Measurements from ENCODE around the gene GPR156. TPM values are rescaled to one million over a fixed set of nuclear protein-coding genes. Genes with fewer than 3 reads are reported as not detected.

Gene GPR156
- total and polyA plus RNA-seq, 10 of the 15 experiments (the other 5 are each of a cell fraction or from before 2014, with no cell fraction given) = 0.08 to 0.15 (median 0.11) TPM; not detected in 6

DNA sequence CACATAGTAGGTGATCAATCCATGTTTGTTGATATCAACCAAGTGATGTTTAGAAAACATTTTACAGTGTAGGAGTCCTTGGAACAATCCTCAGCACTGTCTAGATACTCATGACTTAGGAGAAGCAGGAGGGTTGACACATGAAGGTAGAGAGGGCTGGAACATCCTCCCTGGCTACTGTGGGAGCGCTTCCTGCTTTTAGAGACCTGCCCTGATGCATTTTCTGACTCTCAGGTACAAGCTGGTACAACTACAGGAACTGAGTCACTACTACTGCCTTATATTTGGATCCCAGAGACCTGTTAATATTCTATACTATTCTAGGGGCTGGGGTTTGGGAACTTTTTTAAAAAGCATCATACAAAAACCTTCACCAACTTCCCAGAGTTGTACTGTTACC, 20.1 kb downstream of the GPR156 start:
- no TSS peak for BruUV-seq (replicated peaks)
- intact Hi-C loops (cut with micrococcal nuclease; ENCODE audit: unreplicated experiment) = no loop called here
- no peak overlapping the region for H3K9ac ChIP-seq (ENCODE audit: control insufficient read depth, insufficient read depth, low read length)
- CTCF ChIA-PET = no interaction called here
- H3K27me3 ChIP-seq (replicated peaks in 1 of 2; ENCODE audit: control insufficient read depth in 2 of 2, insufficient read depth in 2 of 2, low read length in 1 of 2) = no peaks in the 10 kb centered on the region
- H3K4me2 ChIP-seq (ENCODE audit: control insufficient read depth, insufficient read depth) = no peak overlapping the region
- ATAC-seq (no peak), FAIRE-seq (no peak), DNase-seq (ENCODE audit: low read depth, low spot score) (no peak)
- H3K27ac ChIP-seq (ENCODE audit: control insufficient read depth, insufficient read depth) = no peak overlapping the region
- H3K4me3 ChIP-seq = no peak overlapping the region
- TF ChIP-seq, protein P1, sequence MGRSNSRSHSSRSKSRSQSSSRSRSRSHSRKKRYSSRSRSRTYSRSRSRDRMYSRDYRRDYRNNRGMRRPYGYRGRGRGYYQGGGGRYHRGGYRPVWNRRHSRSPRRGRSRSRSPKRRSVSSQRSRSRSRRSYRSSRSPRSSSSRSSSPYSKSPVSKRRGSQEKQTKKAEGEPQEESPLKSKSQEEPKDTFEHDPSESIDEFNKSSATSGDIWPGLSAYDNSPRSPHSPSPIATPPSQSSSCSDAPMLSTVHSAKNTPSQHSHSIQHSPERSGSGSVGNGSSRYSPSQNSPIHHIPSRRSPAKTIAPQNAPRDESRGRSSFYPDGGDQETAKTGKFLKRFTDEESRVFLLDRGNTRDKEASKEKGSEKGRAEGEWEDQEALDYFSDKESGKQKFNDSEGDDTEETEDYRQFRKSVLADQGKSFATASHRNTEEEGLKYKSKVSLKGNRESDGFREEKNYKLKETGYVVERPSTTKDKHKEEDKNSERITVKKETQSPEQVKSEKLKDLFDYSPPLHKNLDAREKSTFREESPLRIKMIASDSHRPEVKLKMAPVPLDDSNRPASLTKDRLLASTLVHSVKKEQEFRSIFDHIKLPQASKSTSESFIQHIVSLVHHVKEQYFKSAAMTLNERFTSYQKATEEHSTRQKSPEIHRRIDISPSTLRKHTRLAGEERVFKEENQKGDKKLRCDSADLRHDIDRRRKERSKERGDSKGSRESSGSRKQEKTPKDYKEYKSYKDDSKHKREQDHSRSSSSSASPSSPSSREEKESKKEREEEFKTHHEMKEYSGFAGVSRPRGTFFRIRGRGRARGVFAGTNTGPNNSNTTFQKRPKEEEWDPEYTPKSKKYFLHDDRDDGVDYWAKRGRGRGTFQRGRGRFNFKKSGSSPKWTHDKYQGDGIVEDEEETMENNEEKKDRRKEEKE (IDR thresholded peaks at IDR 0.05) = no peak
- no peak for TF ChIP-seq MYC (IDR thresholded peaks at IDR 0.05; ENCODE audit: insufficient read depth, insufficient read length, insufficient replicate concordance, low read length, severe bottlenecking)
- TF ChIP-seq NFYA (IDR thresholded peaks at IDR 0.05; ENCODE audit: borderline replicate concordance, low read depth, low read length) = no peak
- TF ChIP-seq KDM1A (IDR thresholded peaks at IDR 0.05; ENCODE audit: borderline replicate concordance) = no peak
- TF ChIP-seq NRF1 (conservative IDR thresholded peaks at IDR 0.05; ENCODE audit: low read depth, low read length) = no peak
- no peak for TF ChIP-seq SPI1 (IDR thresholded peaks at IDR 0.05; ENCODE audit: borderline replicate concordance, insufficient read depth, low read depth, low read length)
- TF ChIP-seq CHD1 (IDR thresholded peaks at IDR 0.05; ENCODE audit: low read depth, low read length) = no peak
- TF ChIP-seq, protein P2, sequence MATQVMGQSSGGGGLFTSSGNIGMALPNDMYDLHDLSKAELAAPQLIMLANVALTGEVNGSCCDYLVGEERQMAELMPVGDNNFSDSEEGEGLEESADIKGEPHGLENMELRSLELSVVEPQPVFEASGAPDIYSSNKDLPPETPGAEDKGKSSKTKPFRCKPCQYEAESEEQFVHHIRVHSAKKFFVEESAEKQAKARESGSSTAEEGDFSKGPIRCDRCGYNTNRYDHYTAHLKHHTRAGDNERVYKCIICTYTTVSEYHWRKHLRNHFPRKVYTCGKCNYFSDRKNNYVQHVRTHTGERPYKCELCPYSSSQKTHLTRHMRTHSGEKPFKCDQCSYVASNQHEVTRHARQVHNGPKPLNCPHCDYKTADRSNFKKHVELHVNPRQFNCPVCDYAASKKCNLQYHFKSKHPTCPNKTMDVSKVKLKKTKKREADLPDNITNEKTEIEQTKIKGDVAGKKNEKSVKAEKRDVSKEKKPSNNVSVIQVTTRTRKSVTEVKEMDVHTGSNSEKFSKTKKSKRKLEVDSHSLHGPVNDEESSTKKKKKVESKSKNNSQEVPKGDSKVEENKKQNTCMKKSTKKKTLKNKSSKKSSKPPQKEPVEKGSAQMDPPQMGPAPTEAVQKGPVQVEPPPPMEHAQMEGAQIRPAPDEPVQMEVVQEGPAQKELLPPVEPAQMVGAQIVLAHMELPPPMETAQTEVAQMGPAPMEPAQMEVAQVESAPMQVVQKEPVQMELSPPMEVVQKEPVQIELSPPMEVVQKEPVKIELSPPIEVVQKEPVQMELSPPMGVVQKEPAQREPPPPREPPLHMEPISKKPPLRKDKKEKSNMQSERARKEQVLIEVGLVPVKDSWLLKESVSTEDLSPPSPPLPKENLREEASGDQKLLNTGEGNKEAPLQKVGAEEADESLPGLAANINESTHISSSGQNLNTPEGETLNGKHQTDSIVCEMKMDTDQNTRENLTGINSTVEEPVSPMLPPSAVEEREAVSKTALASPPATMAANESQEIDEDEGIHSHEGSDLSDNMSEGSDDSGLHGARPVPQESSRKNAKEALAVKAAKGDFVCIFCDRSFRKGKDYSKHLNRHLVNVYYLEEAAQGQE (IDR thresholded peaks at IDR 0.05; ENCODE audit: low read depth, low read length) = no peak
- TF ChIP-seq, protein P3, sequence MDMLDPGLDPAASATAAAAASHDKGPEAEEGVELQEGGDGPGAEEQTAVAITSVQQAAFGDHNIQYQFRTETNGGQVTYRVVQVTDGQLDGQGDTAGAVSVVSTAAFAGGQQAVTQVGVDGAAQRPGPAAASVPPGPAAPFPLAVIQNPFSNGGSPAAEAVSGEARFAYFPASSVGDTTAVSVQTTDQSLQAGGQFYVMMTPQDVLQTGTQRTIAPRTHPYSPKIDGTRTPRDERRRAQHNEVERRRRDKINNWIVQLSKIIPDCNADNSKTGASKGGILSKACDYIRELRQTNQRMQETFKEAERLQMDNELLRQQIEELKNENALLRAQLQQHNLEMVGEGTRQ (IDR thresholded peaks at IDR 0.05; ENCODE audit: borderline replicate concordance, low read depth, low read length) = no peak
- TF ChIP-seq TCF12 (IDR thresholded peaks at IDR 0.05; ENCODE audit: low read depth, low read length) = no peak
- TF ChIP-seq, protein P4, sequence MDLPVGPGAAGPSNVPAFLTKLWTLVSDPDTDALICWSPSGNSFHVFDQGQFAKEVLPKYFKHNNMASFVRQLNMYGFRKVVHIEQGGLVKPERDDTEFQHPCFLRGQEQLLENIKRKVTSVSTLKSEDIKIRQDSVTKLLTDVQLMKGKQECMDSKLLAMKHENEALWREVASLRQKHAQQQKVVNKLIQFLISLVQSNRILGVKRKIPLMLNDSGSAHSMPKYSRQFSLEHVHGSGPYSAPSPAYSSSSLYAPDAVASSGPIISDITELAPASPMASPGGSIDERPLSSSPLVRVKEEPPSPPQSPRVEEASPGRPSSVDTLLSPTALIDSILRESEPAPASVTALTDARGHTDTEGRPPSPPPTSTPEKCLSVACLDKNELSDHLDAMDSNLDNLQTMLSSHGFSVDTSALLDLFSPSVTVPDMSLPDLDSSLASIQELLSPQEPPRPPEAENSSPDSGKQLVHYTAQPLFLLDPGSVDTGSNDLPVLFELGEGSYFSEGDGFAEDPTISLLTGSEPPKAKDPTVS (IDR thresholded peaks at IDR 0.05; ENCODE audit: low read depth, low read length) = no peak
- no peak for TF ChIP-seq MEF2B (IDR thresholded peaks at IDR 0.05; ENCODE audit: partially characterized antibody, poor library complexity, severe bottlenecking)
- no peak for TF ChIP-seq TAF1 (IDR thresholded peaks at IDR 0.05; ENCODE audit: borderline replicate concordance, low read depth, low read length)
- no peak overlapping the region for H2AFZ ChIP-seq (ENCODE audit: control insufficient read depth, low read depth, low read length)
- H3K9me3 ChIP-seq (replicated peaks; ENCODE audit: control insufficient read depth, insufficient read depth, low read length) = no peaks in the 10 kb centered on the region
- SMC1A ChIA-PET (ENCODE audit: uncharacterized antibody, unreplicated experiment) = interaction anchor here (1.5 kb wide), 1 partner anchor 11 kb away, joined by 3 read pairs; no protein-coding TSS in a partner anchor
- H3K79me2 ChIP-seq (ENCODE audit: control insufficient read depth, insufficient read depth, low read length) = no peaks in the 10 kb centered on the region
- in situ Hi-C loops (cut with MboI) = no loop called here
- H3K4me1 ChIP-seq (ENCODE audit: control insufficient read depth, insufficient read depth, low read length) = no peaks in the 10 kb centered on the region
- RAD21 ChIA-PET (ENCODE audit: unreplicated experiment) = no interaction called here
- POLR2A ChIA-PET = no interaction called here
- 19% methylated on average over 1 of the region's 1 CpG for WGBS (ENCODE audit: insufficient coverage, insufficient replicate concordance, low lambda C conversion rate, missing lambda C conversion rate)
- H3K36me3 ChIP-seq (ENCODE audit: control insufficient read depth in 2 of 2, insufficient read depth in 2 of 2, low read length in 1 of 2) = no peaks in the 10 kb centered on the region
- H4K20me1 ChIP-seq (ENCODE audit: control insufficient read depth, insufficient read depth) = no peaks in the 10 kb centered on the region

All from GM12878 (cell line).